Gastrocnemius medialis (tissue), 4 donors: Measurements from ENCODE around the gene ALG12. TPM values are rescaled to one million over a fixed set of nuclear protein-coding genes. Genes with fewer than 3 reads are reported as not detected.

Source experiments
- ATAC-seq, 2 donors: fragments of 150-250 bp; one replicate each; pipeline ENCODE4 v1.9.1; 2016
- DNase-seq, 2 donors: peaks; one replicate each; pipeline ENCODE4 v3.0.0-alpha.2; 2019
- H3K27ac ChIP-seq, 4 donors: fragments of 200-600 bp; sonication (generic); 1 replicate in 1 of 4; 2 replicates in 3 of 4; pipeline ENCODE4 v1.5.1; 2016 to 2018; ENCODE audit warnings: mild to moderate bottlenecking in 2 of 4, moderate library complexity in 1 of 4
- H3K27me3 ChIP-seq, 3 donors: fragments of 200-600 bp; sonication (generic) in 2 of 3; 1 replicate in 1 of 3; 2 replicates in 2 of 3; pipeline versions ENCODE4 v1.5.1 to v1.6.0; 2016 to 2019; ENCODE audit warnings: mild to moderate bottlenecking in 1 of 3, moderate library complexity in 1 of 3
- H3K36me3 ChIP-seq, 2 donors: fragments of 200-600 bp; sonication (generic) in 1 of 2; one replicate each; pipeline ENCODE4 v1.5.1; 2017 to 2018
- H3K4me1 ChIP-seq, 2 donors: fragments of 200-600 bp; sonication (generic) in 1 of 2; one replicate each; pipeline ENCODE4 v1.5.1; 2016 to 2017; ENCODE audit warnings: mild to moderate bottlenecking in 2 of 2
- H3K4me3 ChIP-seq, 4 donors: fragments of 200-600 bp; sonication (generic) in 3 of 4; 1 replicate in 1 of 4; 2 replicates in 3 of 4; pipeline ENCODE4 v1.5.1; 2016 to 2019; ENCODE audit warnings: mild to moderate bottlenecking in 2 of 4
- H3K9me3 ChIP-seq, 3 donors: fragments of 200-600 bp; sonication (generic) in 2 of 3; 1 replicate in 1 of 3; 2 replicates in 2 of 3; pipeline ENCODE4 v1.5.1; 2016 to 2019
- POLR2A ChIP-seq, 2 donors: fragments of 450-650 bp; IDR thresholded peaks; one replicate each; pipeline ENCODE4 v1.6.1; 2017; ENCODE audit warnings: antibody characterized with exemption in 2 of 2, mild to moderate bottlenecking in 2 of 2, moderate library complexity in 2 of 2
- in situ Hi-C, 4 donors: fragments of 200-750 bp; cut with MboI; loops; one replicate each; pipeline versions ENCODE4 v1.15.0 to v1.8.0; 2017; ENCODE audit warnings: low sequenced_read_pairs in 4 of 4
- intact Hi-C: fragments of 100-400 bp; cut with DNase I; formaldehyde crosslinking; loops from one replicate; pipeline ENCODE4 v1.15.1; 2023; ENCODE audit warnings: low total_unique reads
- total RNA-seq, 4 donors: library from RNA; depleted of rRNA; stranded (reverse); fragments of >200 nt; gene quantifications; one replicate each; pipeline versions ENCODE4 v1.1.0 to v1.2.3, GENCODE V29; 2016
- TF ChIP-seq, protein P1 (sequence below), 5 experiments: fragments of 450-650 bp in 3 of 5; fragments of 200-600 bp in 2 of 5; sonication (generic) in 2 of 5; IDR thresholded peaks in 4 of 5; conservative IDR thresholded peaks in 1 of 5; 1 replicate in 4 of 5; 2 replicates in 1 of 5; pipeline ENCODE4 v1.5.1; 2016 to 2019; ENCODE audit warnings: antibody characterized with exemption in 5 of 5, mild to moderate bottlenecking in 3 of 5, moderate library complexity in 3 of 5

The ALG12 gene
- total RNA-seq, 4 donors from 2014 or later, result 6.4 to 9.6 (median 8.2) TPM

DNA sequence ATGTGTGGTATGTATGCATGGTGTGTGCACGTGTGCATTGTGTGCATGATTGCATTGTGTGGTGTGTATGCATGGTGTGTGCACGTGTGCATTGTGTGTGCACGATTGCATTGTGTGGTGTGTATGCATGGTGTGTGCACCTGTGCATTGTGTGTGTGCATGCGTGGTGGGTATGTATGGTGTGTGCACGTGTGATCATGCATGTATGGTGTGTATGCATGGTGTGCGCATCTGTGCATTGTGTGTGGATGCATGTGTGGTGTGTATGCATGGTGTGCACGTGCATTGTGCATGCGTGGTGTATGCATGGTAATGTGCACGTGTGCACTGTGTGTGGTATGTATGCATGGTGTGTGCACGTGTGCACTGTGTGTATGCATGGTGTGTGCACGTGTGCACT lies 16.8 kb downstream of the ALG12 start:
- Histone ChIP-seq H3K36me3 (peaks cover 0 to 50% of the 10 kb centered on the region in 2 donors), H3K9me3 (no peaks in the 10 kb centered on the region), H3K27me3 (no peaks in the 10 kb centered on the region), H3K4me3 (no peak overlapping the region), H3K27ac (no peak overlapping the region), H3K4me1 (no peaks in the 10 kb centered on the region)
- intact Hi-C loops, result no loop called here
- in situ Hi-C loops, result no loop called here
- DNase-seq, result no peak
- ATAC-seq, result no peak
- TF ChIP-seq, protein P1, sequence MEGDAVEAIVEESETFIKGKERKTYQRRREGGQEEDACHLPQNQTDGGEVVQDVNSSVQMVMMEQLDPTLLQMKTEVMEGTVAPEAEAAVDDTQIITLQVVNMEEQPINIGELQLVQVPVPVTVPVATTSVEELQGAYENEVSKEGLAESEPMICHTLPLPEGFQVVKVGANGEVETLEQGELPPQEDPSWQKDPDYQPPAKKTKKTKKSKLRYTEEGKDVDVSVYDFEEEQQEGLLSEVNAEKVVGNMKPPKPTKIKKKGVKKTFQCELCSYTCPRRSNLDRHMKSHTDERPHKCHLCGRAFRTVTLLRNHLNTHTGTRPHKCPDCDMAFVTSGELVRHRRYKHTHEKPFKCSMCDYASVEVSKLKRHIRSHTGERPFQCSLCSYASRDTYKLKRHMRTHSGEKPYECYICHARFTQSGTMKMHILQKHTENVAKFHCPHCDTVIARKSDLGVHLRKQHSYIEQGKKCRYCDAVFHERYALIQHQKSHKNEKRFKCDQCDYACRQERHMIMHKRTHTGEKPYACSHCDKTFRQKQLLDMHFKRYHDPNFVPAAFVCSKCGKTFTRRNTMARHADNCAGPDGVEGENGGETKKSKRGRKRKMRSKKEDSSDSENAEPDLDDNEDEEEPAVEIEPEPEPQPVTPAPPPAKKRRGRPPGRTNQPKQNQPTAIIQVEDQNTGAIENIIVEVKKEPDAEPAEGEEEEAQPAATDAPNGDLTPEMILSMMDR (IDR thresholded peaks at IDR 0.05 in 4 of 5, conservative IDR thresholded peaks at IDR 0.05 in 1 of 5), result no peak
- no peak for TF ChIP-seq POLR2A (IDR thresholded peaks at IDR 0.05)

DNA sequence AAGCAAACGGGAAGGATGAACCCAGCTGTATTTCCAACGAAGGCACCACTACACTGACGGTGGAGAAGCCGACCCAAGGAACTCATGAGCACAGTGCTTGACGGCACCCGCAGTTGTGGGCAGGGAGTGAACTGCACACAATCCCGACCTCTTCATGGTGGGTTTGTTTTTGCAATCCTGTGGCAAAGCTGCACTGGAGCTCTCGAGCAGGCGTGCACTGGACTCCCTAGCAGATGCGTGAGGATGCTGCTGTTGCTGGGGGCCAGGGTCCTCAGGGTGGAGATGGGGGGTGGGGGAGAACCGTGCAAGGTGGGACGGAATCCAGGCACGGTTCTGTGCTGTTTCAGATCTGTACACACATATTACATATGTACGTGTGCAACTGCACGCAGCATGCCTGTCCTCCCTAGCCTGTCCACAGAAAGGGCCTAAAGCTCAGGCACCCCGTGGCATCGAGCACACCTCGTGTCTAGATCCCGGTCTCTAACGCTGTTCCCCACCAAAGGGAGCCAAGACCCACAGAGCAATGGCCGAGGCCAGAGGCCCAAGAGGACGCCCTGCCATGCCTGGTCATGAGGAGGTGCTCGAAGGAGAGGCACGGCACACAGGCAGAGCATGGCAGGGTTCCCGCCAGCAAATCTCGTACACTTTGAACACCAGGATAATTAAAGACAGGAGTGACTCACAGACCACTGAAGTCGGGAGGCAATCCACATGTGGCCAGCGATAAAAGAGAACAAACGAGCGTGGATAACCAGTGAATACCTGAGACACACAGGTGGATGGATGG lies 17.6 kb downstream of the ALG12 start:
- H3K9me3 ChIP-seq, result no peaks in the 10 kb centered on the region
- in situ Hi-C loops (no loop called here), intact Hi-C loops (no loop called here)
- no peak for DNase-seq
- no peaks in the 10 kb centered on the region for H3K27me3 ChIP-seq
- no peak overlapping the region for H3K4me3 ChIP-seq
- H3K36me3 ChIP-seq, result peaks cover 0 to 42% of the 10 kb centered on the region in 2 donors
- no peak for ATAC-seq
- H3K4me1 ChIP-seq, result no peaks in the 10 kb centered on the region
- TF ChIP-seq, protein P1 (IDR thresholded peaks at IDR 0.05 in 4 of 5, conservative IDR thresholded peaks at IDR 0.05 in 1 of 5), result no peak
- TF ChIP-seq POLR2A (IDR thresholded peaks at IDR 0.05), result no peak
- H3K27ac ChIP-seq, result no peak overlapping the region

DNA sequence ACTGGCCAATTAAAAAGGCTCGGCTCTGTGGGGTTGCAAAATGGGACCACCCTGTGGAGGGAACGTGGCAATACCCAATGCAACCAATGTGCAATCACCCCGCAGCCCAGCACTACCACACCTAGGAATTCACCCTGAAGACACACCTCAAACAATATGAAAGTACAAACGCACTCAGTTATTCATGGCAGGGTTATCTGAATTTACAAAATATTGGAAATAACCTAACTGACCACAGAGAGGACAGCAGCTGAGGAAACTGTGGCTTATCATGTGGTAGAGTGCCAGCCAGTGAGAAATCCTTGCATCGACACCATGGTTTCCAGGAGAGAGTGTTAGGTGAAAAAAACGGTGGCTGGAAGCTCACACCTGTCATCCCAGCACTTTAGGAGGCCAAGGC lies 18.7 kb downstream of the ALG12 start:
- ATAC-seq (no peak), DNase-seq (no peak)
- intact Hi-C loops, result no loop called here
- no peak overlapping the region for H3K4me3 ChIP-seq
- H3K4me1 ChIP-seq, result no peaks in the 10 kb centered on the region
- no peaks in the 10 kb centered on the region for H3K9me3 ChIP-seq
- no peaks in the 10 kb centered on the region for H3K27me3 ChIP-seq
- peaks cover 0 to 42% of the 10 kb centered on the region in 2 donors for H3K36me3 ChIP-seq
- in situ Hi-C loops, result loop anchor here in 1 of 4 donors (25.0 kb wide), 1 partner anchor 112 kb away; no protein-coding TSS in a partner anchor
- H3K27ac ChIP-seq, result no peak overlapping the region
- TF ChIP-seq POLR2A (IDR thresholded peaks at IDR 0.05), result no peak
- TF ChIP-seq, protein P1 (IDR thresholded peaks at IDR 0.05 in 4 of 5, conservative IDR thresholded peaks at IDR 0.05 in 1 of 5), result no peak

DNA sequence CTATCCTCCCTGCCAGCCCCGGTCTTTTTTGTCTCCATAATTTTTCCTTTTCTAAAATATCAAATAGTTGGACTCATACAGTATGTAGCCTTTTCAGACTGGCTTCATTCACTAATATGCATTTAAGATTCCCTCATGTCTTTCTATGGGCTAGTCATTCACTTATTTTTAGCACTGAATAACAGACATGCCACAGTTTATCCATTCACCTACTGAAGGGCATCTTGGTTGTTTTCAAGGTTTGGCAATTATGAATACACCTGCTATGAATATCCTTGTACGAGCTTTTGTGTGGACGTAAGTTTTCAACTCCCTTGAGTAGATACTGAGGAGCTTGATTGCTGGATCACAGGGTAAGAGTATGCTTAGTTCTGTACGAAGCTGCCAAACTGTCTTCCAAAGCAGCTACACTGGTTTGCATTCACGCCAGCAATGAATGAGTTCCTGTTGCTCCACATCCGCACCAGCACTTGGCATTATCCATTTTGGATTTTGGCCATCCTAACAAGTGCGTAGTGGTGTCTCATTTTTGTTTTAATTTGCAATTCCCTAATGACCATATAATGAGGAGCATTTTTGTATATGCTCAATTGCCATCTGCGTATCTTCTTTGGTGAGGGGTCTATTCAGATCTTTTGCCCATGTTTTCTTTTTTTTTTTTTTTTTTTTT lies 21.1 kb downstream of the ALG12 start:
- TF ChIP-seq, protein P1 (IDR thresholded peaks at IDR 0.05 in 4 of 5, conservative IDR thresholded peaks at IDR 0.05 in 1 of 5), result no peak
- no peak for TF ChIP-seq POLR2A (IDR thresholded peaks at IDR 0.05)
- H3K27ac ChIP-seq, result no peak overlapping the region
- DNase-seq (no peak), ATAC-seq (peak in 1 of 2 donors; percentile 28)
- no peaks in the 10 kb centered on the region for H3K9me3 ChIP-seq
- peaks cover 0 to 22% of the 10 kb centered on the region in 2 donors for H3K36me3 ChIP-seq
- in situ Hi-C loops (loop anchor here in 1 of 4 donors (25.0 kb wide), 1 partner anchor 110 kb away; no protein-coding TSS in a partner anchor), intact Hi-C loops (no loop called here)
- H3K4me3 ChIP-seq, result no peak overlapping the region
- H3K27me3 ChIP-seq, result no peaks in the 10 kb centered on the region
- H3K4me1 ChIP-seq, result peaks cover 9 to 11% of the 10 kb centered on the region in 2 donors
